Measurements from ENCODE around the gene RCE1. TPM values are rescaled to one million over a fixed set of nuclear protein-coding genes. Genes with fewer than 3 reads are reported as not detected.

RCE1 gene
- total RNA-seq, 1 donor from 2014 or later = 18.8 TPM

DNA sequence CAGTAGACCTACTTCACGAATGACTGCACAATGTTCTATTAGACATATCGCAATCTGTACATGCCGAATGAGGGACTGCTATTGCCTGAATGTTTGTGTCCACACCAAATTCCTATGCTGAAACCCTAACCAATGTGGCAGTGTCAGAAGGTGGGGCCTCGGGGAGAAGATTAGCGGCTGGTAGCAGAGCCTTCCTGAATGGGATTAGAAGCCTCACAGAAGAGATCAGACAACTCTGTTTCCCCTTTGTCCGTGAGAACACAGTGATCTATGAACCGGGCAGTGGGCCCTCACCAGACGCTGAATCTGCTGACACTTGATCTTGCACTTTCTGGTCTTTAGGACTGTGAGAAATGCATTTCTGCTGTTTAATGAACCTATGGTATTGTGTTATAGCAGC, 46.7 kb downstream of the RCE1 start:
- H3K27ac Mint-ChIP-seq (ENCODE audit: unreplicated experiment) = no peak overlapping the region
- peaks cover 6% of the 10 kb centered on the region for H3K9me3 Mint-ChIP-seq (ENCODE audit: low read depth)
- no peaks in the 10 kb centered on the region for H3K27me3 Mint-ChIP-seq (ENCODE audit: low read depth)
- peaks cover 3% of the 10 kb centered on the region for H3K36me3 Mint-ChIP-seq (ENCODE audit: low read depth)
- H3K4me1 Mint-ChIP-seq (ENCODE audit: low read depth) = peaks cover 40% of the 10 kb centered on the region
- no peak for DNase-seq (ENCODE audit: low spot score)
- no peak overlapping the region for H3K4me3 Mint-ChIP-seq (ENCODE audit: unreplicated experiment)
- TF ChIP-seq, protein P1, sequence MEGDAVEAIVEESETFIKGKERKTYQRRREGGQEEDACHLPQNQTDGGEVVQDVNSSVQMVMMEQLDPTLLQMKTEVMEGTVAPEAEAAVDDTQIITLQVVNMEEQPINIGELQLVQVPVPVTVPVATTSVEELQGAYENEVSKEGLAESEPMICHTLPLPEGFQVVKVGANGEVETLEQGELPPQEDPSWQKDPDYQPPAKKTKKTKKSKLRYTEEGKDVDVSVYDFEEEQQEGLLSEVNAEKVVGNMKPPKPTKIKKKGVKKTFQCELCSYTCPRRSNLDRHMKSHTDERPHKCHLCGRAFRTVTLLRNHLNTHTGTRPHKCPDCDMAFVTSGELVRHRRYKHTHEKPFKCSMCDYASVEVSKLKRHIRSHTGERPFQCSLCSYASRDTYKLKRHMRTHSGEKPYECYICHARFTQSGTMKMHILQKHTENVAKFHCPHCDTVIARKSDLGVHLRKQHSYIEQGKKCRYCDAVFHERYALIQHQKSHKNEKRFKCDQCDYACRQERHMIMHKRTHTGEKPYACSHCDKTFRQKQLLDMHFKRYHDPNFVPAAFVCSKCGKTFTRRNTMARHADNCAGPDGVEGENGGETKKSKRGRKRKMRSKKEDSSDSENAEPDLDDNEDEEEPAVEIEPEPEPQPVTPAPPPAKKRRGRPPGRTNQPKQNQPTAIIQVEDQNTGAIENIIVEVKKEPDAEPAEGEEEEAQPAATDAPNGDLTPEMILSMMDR (IDR thresholded peaks at IDR 0.05) = no peak

DNA sequence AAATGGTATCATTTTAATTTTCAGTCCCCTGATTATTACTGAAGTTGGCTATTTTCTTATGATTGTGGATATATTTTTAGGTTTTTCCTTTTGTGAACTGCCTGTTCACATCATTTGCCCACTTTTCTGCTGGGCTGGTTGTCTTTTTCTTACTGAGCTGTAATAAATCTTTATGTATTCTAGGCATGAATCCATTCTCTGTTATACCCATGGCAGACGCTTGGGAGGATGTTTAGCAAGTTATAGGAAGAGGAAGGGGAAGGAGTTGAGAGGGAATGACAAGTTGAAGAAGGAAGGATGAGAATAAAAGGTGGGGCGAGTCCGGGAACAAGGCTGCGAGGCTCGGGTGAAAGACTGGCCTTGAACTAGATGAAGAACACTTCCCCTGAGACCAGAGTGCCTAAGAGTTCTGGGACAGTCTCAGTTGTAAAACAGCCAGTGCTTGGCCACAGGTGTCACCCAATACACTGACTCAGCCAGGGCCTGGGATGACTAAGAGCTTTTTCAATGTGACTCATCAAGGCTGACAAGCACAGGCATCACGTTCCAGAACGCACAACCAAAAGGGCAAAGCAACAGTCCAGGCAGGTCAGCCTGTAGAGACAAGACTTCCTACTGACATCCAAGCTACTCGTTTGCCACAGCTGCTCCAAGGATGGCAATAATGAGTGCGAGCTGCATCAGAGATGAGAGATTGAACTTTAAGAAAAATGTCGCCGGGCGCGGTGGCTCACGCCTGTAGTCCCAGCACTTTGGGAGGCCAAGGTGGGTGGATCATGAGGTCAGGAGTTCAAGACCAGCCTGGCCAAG, 48.8 kb downstream of the RCE1 start:
- H3K27me3 Mint-ChIP-seq (ENCODE audit: low read depth) = no peaks in the 10 kb centered on the region
- H3K4me1 Mint-ChIP-seq (ENCODE audit: low read depth) = peaks cover 26% of the 10 kb centered on the region
- TF ChIP-seq, protein P1 (IDR thresholded peaks at IDR 0.05) = peak; percentile 24
- H3K27ac Mint-ChIP-seq (ENCODE audit: unreplicated experiment) = peak overlapping the region; percentile 81
- peaks cover 3% of the 10 kb centered on the region for H3K36me3 Mint-ChIP-seq (ENCODE audit: low read depth)
- DNase-seq (ENCODE audit: low spot score) = no peak
- peaks cover 6% of the 10 kb centered on the region for H3K9me3 Mint-ChIP-seq (ENCODE audit: low read depth)
- no peak overlapping the region for H3K4me3 Mint-ChIP-seq (ENCODE audit: unreplicated experiment)

DNA sequence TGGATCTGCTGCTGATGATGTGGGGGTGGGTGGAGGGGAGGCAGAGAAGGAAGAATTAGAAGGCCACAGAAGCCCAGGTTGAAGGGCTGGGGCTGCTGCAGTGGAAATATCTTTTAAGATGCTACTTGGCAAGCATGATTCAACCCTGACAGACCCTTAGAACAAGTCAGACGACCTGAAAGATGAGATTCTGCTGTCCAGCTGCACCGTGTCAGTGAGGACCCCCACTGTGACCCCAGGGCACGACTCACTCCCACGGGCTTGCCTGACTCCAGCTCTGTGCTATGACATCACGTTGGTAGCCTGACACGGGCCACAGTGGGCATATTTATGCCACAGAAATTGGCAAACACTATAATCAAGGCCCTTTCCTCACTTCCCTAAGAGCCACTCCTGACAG, 49.7 kb downstream of the RCE1 start:
- TF ChIP-seq, protein P1 (IDR thresholded peaks at IDR 0.05) = no peak
- Mint-ChIP-seq H3K27ac (ENCODE audit: unreplicated experiment) (no peak overlapping the region), H3K36me3 (ENCODE audit: low read depth) (peaks cover 3% of the 10 kb centered on the region), H3K4me3 (ENCODE audit: unreplicated experiment) (no peak overlapping the region), H3K4me1 (ENCODE audit: low read depth) (peaks cover 18% of the 10 kb centered on the region), H3K9me3 (ENCODE audit: low read depth) (peaks cover 6% of the 10 kb centered on the region), H3K27me3 (ENCODE audit: low read depth) (no peaks in the 10 kb centered on the region)
- DNase-seq (ENCODE audit: low spot score) = no peak

DNA sequence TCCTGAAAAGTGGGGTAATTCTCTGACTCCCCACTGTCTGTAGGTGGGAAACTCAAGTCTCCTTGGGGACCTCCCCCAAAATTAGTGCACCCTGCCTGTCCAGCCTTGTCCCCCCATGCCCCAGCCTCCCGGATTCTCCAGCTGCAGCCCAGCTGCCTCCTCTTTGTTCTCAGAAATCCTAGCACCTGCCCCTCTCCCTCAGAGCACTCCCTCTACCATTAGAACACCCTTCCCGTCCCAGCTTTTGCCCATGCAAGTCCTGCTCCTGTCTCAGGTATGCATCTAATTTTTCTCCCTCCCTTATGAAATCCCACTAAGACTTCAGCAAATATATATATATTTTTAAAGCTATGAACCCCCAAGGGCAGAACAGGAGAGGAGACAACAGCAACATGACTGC, 50.9 kb downstream of the RCE1 start:
- peaks cover 14% of the 10 kb centered on the region for H3K4me1 Mint-ChIP-seq (ENCODE audit: low read depth)
- H3K27me3 Mint-ChIP-seq (ENCODE audit: low read depth) = no peaks in the 10 kb centered on the region
- DNase-seq (ENCODE audit: low spot score) = no peak
- H3K9me3 Mint-ChIP-seq (ENCODE audit: low read depth) = peaks cover 6% of the 10 kb centered on the region
- TF ChIP-seq, protein P1 (IDR thresholded peaks at IDR 0.05) = no peak
- no peak overlapping the region for H3K27ac Mint-ChIP-seq (ENCODE audit: unreplicated experiment)
- peaks cover 3% of the 10 kb centered on the region for H3K36me3 Mint-ChIP-seq (ENCODE audit: low read depth)
- no peak overlapping the region for H3K4me3 Mint-ChIP-seq (ENCODE audit: unreplicated experiment)

Other genes starting within 250 kb of the RCE1 start
- gene RBM14, start 226.8 kb upstream of the RCE1 start, total RNA-seq = 43.9 to 65.2 TPM (median 45.6 TPM) in 3 replicates
- gene RBM4, start 204.7 kb upstream of the RCE1 start, total RNA-seq = 109 to 118 TPM (median 117 TPM) in 3 replicates
- 19.6 to 26.3 TPM (median 22.5 TPM) in 3 replicates for gene RBM4B, start 165.6 kb upstream of the RCE1 start, total RNA-seq
- gene SPTBN2, start 114.2 kb upstream of the RCE1 start, total RNA-seq = 13.2 to 18.6 TPM (median 15.7 TPM) in 3 replicates
- gene LRFN4, start 13.6 kb downstream of the RCE1 start, total RNA-seq = 33.8 to 47.2 TPM (median 46.8 TPM) in 3 replicates
- 12.3 to 33.7 TPM (median 14.2 TPM) in 3 replicates for gene PC, start 114.9 kb downstream of the RCE1 start, total RNA-seq
- not detected in 3 replicates for gene C11orf86, start 131.9 kb downstream of the RCE1 start, total RNA-seq
- gene SYT12, start 179.7 kb downstream of the RCE1 start, total RNA-seq = 7.2 to 15.3 TPM (median 7.2 TPM) in 3 replicates
- gene RHOD, start 213.4 kb downstream of the RCE1 start, total RNA-seq = 17.4 to 26.5 TPM (median 26.0 TPM) in 3 replicates

Data from chondrocyte (in vitro differentiated cells).